HG03565 (cell line): ENCODE data around the gene RAB40C.
A peak's percentile ranks its signal among the peaks of the same experiment; 100 is the strongest.

Experiments used
- ATAC-seq: cut with Tn5 transposase; IDR thresholded peaks from one replicate; pipeline ENCODE4 v1.9.1; 2021; ENCODE audit warnings: mild to moderate bottlenecking, moderate library complexity; ENCODE audit not compliant: unreplicated experiment

Gene RAB40C

GRCh38 chr16:660459-661183 lies 70.8 kb downstream of the RAB40C start:
- ATAC-seq: peak; percentile 45

DNA sequence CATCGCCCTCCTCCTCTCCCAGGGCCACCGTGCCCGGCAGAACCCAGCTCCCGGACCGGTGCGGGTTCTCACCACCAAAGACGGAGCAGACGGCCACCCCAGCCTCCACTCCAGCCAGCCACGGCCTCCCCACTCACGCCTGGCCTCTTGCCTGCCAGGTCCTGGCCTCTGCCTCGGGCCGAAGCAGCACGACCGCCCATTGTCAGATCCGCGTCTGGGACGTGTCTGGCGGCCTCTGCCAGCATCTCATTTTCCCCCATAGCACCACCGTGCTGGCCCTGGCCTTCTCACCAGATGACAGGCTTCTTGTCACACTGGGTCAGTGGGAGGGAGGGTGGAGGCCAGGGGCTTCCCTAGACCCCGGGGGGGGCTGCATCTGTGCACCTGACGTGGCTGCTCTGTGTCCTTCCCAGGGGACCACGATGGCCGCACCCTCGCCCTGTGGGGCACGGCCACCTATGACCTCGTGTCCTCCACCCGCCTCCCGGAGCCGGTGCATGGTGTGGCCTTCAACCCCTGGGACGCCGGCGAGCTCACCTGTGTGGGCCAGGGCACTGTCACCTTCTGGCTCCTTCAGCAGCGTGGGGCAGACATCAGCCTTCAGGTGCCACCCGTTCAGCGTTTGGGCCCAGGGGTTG lies 71.4 kb downstream of the RAB40C start:
- ATAC-seq: no peak

DNA sequence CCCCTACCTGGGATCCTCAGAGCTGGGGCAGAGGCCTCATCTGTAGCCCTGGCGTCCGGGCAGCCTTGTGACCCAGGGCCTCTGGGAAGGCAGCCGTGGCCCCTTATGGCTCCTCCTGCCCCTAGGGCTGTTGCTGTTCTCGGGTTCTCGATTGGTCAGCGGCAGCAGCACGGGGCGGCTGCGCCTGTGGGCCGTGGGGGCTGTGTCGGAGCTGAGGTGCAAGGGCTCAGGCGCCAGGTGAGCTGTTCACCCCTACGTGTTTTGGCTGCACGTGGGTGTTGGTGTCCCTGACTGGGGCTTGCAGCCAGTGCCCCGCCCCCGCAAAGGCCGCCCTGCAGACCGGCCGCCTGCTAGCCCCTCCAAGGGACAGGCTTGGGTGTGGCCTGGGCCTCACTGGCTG lies 72.2 kb downstream of the RAB40C start:
- ATAC-seq: no peak

DNA sequence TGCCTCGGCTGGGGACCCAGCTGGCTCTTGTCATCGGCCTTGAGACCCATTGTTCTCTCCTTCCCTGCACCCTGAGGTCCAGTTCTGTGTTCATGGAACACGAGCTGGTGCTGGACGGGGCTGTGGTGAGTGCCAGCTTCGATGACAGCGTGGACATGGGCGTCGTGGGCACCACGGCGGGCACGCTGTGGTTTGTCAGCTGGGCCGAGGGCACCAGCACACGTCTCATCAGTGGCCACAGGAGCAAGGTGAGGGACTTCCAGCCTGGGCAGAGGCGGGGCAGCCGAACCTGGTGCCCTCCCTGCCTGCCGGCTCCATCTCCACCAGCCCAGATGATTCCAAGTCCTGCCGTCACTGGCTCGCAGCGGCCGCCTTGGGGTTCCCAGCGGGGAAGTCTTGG lies 72.7 kb downstream of the RAB40C start:
- ATAC-seq: no peak

DNA sequence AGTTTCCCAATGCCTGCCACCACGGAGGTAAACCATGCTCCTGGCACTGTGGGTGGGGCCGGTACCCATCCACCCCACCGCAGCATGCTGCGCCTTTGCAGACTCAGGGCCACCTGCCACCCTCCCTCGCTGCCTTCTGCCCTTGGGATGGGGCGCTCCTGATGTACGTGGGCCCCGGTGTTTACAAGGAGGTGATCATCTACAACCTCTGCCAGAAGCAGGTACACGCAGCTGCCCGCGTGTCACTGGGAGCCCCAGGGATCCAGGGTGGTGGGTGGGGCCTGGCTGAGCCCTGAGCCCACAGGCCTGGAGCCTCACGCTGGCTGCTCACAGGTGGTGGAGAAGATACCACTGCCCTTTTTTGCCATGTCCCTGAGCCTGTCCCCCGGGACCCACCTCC lies 76.7 kb downstream of the RAB40C start:
- no peak for ATAC-seq

DNA sequence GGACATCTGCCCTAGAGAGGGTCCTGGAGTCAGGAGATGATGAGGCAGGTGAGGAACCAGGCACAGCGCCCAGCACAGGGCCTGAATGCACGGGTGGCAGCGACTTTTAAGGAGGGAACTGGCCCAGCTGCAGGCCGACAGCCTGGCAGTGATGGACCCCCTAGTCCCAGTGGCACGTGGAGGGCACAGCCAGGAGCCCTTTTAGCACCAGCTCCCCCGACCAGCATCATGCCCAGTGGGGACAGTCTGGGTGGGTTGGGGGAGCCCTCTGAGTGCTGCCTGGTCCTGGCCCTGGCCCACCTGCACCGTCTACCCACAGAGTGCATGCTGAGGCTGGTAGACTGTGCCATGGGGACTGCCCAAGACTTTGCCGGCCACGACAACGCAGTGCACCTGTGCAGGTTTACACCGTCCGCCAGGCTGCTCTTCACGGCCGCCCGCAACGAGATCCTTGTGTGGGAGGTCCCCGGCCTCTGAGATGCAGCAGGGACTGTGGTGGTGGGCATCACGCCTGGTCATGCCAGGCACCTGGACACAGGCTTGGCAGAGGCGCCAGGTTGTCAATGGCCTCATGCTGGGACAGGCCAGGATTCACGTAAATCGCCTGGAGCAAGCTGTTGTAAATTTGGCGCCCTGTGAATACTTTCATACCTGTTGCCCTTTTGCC lies 77.4 kb downstream of the RAB40C start:
- ATAC-seq: no peak

GRCh38 chr16:667780-668518 lies 78.1 kb downstream of the RAB40C start, which contains the start of gene RHOT2:
Gene RHOT2 (plus strand): TSS chr16:668132. CDS start chr16:668200, 68 bp downstream.
- peak; percentile 76 for ATAC-seq

- ATAC-seq: peak; percentile 12
Measured at GRCh38 chr16:668519-669171, 78.8 kb downstream of the RAB40C start.

DNA sequence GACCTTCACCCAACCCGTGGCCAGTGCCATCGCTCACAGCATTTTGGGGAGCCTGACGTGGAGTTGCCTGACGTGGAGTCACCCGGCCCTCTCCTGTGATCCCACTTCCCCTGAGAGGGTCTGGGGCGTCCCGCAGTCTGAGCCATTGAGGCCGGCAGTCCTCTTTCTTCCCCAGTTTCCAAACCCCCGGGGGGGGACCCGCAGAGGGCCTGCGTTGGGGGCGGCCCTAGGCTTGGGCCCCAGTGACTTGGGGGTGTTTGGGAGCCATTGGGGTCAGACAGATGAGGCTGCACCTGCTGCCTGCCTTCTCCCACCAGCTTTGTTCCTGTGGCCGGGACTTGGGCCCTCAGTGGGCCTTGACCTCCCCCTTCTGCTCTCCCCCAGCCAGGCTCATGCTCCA lies 79.8 kb downstream of the RAB40C start:
- ATAC-seq: no peak

DNA sequence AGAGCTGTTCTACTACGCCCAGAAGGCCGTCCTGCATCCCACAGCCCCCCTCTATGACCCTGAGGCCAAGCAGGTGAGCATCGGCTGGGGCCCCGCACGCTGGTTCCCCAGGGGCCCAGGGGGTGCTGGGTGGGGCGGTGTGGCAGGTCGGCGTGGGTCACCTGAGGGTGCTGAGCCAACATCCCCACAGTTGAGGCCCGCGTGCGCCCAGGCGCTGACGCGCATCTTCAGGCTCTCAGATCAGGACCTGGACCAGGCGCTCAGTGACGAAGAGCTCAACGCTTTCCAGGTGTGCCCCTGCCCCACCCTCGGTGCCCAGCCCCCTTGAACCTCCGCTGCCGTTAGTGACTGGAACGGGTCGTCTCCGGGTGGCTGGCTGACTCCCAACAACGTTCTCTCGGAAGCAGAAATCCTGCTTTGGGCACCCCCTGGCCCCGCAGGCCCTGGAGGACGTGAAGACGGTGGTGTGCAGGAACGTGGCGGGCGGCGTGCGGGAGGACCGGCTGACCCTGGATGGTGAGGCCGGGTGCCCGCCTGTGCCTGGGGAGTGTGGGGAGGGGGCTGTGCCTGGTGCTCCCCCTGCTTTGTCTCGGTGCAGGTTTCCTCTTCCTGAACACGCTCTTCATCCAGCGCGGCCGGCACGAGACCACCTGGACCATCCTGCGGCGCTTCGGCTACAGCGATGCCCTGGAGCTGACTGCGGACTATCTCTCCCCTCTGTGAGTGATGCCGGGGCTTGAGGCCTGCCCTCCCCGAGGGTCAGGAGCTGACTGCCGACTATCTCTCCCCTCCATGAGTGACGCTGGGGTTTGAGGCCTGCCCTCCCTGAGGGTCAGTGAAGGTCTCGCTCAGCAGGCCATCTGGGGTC lies 80.9 kb downstream of the RAB40C start:
- ATAC-seq: no peak

- ATAC-seq: no peak
Measured at GRCh38 chr16:671353-672131, 81.7 kb downstream of the RAB40C start.

- ATAC-seq: no peak
Measured at GRCh38 chr16:672371-672770, 82.5 kb downstream of the RAB40C start.

- no peak for ATAC-seq
Measured at GRCh38 chr16:672851-673250, 83.0 kb downstream of the RAB40C start.

- no peak for ATAC-seq
Measured at GRCh38 chr16:673399-673991, 83.6 kb downstream of the RAB40C start.

GRCh38 chr16:674214-674881 lies 84.5 kb downstream of the RAB40C start:
- ATAC-seq: no peak

DNA sequence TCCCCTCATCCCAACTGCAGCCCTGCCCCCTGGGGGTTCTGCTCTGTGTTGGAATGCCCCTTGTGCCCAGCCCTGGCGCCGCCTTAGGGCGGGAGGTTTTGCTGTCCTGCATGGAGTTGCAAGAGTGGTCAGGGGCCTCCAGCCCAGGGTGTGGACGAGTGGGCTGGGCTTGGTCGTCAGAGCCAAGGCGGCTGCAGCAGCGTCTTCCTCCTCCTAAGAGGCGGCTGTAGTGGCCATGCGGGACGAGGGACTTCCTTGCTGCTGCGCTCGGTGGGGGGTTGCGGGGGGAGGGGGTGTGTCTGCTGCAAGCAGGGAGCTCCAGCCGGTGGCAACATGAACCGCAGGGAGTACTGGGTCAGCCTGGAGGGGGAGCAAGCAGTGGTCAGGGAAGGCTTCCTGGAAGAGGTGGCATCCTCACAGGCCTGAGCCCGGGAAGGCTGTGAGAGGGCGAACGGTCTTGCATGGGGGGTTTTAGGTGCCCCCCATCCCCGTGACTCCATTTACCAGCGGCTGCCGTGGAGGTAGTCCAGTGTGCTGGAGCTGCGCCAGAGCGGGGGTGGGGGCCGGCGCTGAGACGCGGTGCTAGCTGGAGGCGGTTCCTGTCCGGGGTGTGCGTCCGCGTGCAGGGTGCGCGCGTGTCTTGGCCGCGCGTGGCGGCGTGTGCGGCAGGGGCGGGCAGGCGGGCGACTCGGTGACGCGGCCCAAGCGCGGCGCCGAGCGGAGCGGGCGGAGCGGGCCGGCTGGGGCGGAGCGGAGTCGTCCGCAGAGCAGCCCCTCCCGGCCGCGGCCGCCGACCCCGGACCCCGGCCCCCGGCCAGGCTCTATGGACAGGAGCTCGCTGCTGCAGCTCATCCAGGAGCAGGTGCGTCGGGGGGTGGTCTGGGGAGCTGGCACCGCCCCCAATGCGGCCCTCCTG lies 85.4 kb downstream of the RAB40C start, which contains the start of gene RHBDL1:
Gene RHBDL1 (plus strand): TSS at position 704 of the 916 bp plus-strand sequence. CDS start 120 bp downstream, at position 824.
- ATAC-seq: no peak
